WERI-Rb-1 (cell line): Measurements from ENCODE around the gene PHLPP1.

Experiments
- DNase-seq: peaks from one replicate; pipeline ENCODE4 v3.0.0-alpha.2; 2020
- H3K27ac ChIP-seq: fragments of 250-450 bp; sonication (Bioruptor Pico); 2 replicates; pipeline ENCODE4 v1.5.1; 2020; ENCODE audit warnings: mild to moderate bottlenecking, moderate library complexity
- H3K27me3 ChIP-seq: fragments of 250-450 bp; sonication (Bioruptor Pico); 2 replicates; pipeline ENCODE4 v1.5.1; 2021; ENCODE audit warnings: mild to moderate bottlenecking, low read depth, moderate library complexity; ENCODE audit not compliant: insufficient read depth, severe bottlenecking
- H3K36me3 ChIP-seq: fragments of 250-450 bp; sonication (Bioruptor Pico); 2 replicates; pipeline ENCODE4 v1.5.1; 2020; ENCODE audit warnings: mild to moderate bottlenecking, moderate library complexity
- H3K4me3 ChIP-seq: 2 replicates; pipeline ENCODE4 v1.5.1; 2011; ENCODE audit warnings: low read depth, mild to moderate bottlenecking, control low read depth, low read length
- H3K9me3 ChIP-seq: fragments of 250-450 bp; sonication (Bioruptor Pico); 2 replicates; pipeline ENCODE4 v1.5.1; 2021; ENCODE audit warnings: mild to moderate bottlenecking, moderate library complexity; ENCODE audit not compliant: severe bottlenecking
- CTCF ChIP-seq: IDR thresholded peaks from 2 replicates; pipeline ENCODE4 v1.5.1; 2011; ENCODE audit warnings: low read depth, mild to moderate bottlenecking, control low read depth, inconsistent platforms, low read length

Gene PHLPP1

GRCh38 chr18:62984656-62985315 is 269.4 kb downstream of the PHLPP1 start:
- no peaks in the 10 kb centered on the region for H3K9me3 ChIP-seq
- no peaks in the 10 kb centered on the region for H3K27me3 ChIP-seq
- no peak overlapping the region for H3K4me3 ChIP-seq
- DNase-seq: no peak
- no peaks in the 10 kb centered on the region for H3K36me3 ChIP-seq
- no peak overlapping the region for H3K27ac ChIP-seq
- TF ChIP-seq CTCF: no peak

- H3K9me3 ChIP-seq: no peaks in the 10 kb centered on the region
- no peaks in the 10 kb centered on the region for H3K27me3 ChIP-seq
- no peak overlapping the region for H3K4me3 ChIP-seq
- no peak for TF ChIP-seq CTCF
- no peak overlapping the region for H3K27ac ChIP-seq
- no peak for DNase-seq
- H3K36me3 ChIP-seq: no peaks in the 10 kb centered on the region
Observed at GRCh38 chr18:62986490-62986889, 271.1 kb downstream of the PHLPP1 start.

- no peaks in the 10 kb centered on the region for H3K27me3 ChIP-seq
- no peaks in the 10 kb centered on the region for H3K9me3 ChIP-seq
- TF ChIP-seq CTCF: no peak
- H3K4me3 ChIP-seq: no peak overlapping the region
- no peak overlapping the region for H3K27ac ChIP-seq
- no peaks in the 10 kb centered on the region for H3K36me3 ChIP-seq
- DNase-seq: no peak
Observed at GRCh38 chr18:62987055-62987830, 271.9 kb downstream of the PHLPP1 start.

DNA sequence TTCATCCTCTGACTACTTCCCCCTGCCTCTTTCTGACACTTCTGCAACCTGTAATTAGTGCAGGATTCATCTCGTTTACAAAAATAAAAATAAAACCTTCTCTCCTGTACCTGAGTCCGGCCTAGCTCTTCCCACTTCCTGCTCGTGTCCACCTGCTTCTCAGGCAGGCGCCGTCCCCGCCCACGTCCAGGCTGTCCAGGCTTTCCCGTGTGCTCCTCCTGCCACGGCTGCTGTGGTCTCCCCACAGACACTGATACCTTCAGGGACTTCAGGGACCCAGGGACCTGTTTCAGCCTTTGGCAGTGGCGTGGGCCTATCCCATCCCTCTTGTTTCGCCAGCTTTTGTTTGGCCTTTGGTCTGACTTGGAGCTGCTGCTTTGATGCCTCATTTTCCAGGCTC is 272.5 kb downstream of the PHLPP1 start:
- DNase-seq: no peak
- Histone ChIP-seq H3K9me3 (no peaks in the 10 kb centered on the region), H3K27ac (no peak overlapping the region), H3K27me3 (no peaks in the 10 kb centered on the region), H3K4me3 (no peak overlapping the region), H3K36me3 (no peaks in the 10 kb centered on the region)
- no peak for TF ChIP-seq CTCF

DNA sequence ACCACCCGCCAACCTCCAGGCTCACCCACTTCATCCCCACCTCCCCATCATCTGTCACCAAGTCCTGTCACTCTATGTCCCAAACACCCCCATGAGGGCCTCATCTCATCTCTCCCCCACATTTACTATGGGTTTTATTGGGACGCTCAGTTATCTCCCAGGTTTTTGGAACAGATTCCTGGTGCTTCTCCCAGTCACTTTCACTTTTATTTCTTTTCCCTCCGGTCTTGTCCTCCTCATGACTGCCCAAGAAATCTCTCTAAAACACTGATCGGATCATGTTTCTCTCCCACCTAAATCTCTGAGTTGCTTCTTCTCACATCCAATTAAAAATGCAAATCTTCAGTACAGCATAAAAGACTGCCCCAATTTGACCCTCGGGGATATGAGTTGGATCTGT is 273.1 kb downstream of the PHLPP1 start:
- Histone ChIP-seq H3K27me3 (no peaks in the 10 kb centered on the region), H3K36me3 (no peaks in the 10 kb centered on the region), H3K27ac (no peak overlapping the region), H3K9me3 (no peaks in the 10 kb centered on the region), H3K4me3 (no peak overlapping the region)
- DNase-seq: no peak
- TF ChIP-seq CTCF: no peak

DNA sequence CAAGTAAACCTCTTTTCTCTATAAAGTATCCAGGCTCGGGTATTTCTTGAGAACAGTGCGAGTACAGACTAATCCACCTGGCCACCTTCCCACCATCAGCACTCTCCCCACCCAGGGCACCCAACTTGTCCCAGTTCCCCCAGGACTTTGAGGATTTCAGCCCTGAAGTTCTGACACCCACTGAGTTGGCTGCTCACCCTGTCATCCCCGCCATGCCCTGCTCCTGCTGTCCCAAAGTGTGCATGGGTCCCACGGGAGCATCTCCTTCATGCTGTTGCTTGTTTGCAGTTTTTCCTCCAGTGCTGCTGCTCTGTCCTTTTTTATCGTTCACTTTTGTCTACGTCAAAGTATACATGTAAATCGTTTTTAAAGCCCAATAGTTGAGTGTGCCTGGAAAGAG is 273.9 kb downstream of the PHLPP1 start:
- Histone ChIP-seq H3K36me3 (no peaks in the 10 kb centered on the region), H3K4me3 (no peak overlapping the region), H3K27ac (no peak overlapping the region), H3K27me3 (no peaks in the 10 kb centered on the region), H3K9me3 (no peaks in the 10 kb centered on the region)
- no peak for TF ChIP-seq CTCF
- DNase-seq: no peak
